RWPE2 (cell line): Measurements from ENCODE around the gene FRS3.

Experiments used
- ATAC-seq: fragments of 200-7000 bp; cut with Tn5 transposase; 3 replicates; pipeline ENCODE4 v1.9.1; 2021; ENCODE audit warnings: low read depth
- DNase-seq: peaks from one replicate; pipeline ENCODE4 v3.0.0-alpha.2; 2020; ENCODE audit warnings: low spot score
- H3K27ac ChIP-seq: fragments of 450-650 bp; 2 replicates; pipeline ENCODE4 v1.5.1; 2017; ENCODE audit warnings: mild to moderate bottlenecking; ENCODE audit not compliant: poor library complexity, severe bottlenecking
- H3K27me3 ChIP-seq: fragments of 250-450 bp; sonication (Bioruptor Pico); 2 replicates; pipeline ENCODE4 v1.5.1; 2021; ENCODE audit warnings: mild to moderate bottlenecking, moderate library complexity; ENCODE audit not compliant: insufficient read depth, poor library complexity, severe bottlenecking
- H3K36me3 ChIP-seq: fragments of 250-450 bp; sonication (Bioruptor Pico); 2 replicates; pipeline ENCODE4 v1.5.1; 2020; ENCODE audit warnings: low read depth, mild to moderate bottlenecking, moderate library complexity
- H3K4me1 ChIP-seq: fragments of 250-450 bp; sonication (Bioruptor Pico); 2 replicates; pipeline ENCODE4 v1.5.1; 2021; ENCODE audit warnings: mild to moderate bottlenecking, moderate library complexity; ENCODE audit not compliant: insufficient read depth, poor library complexity, severe bottlenecking
- H3K4me3 ChIP-seq: fragments of 250-450 bp; sonication (Bioruptor Pico); 2 replicates; pipeline ENCODE4 v1.5.1; 2021; ENCODE audit warnings: mild to moderate bottlenecking, moderate library complexity; ENCODE audit not compliant: severe bottlenecking
- H3K9me3 ChIP-seq: fragments of 250-450 bp; sonication (Bioruptor Pico); 2 replicates; pipeline ENCODE4 v1.5.1; 2021; ENCODE audit warnings: mild to moderate bottlenecking, moderate library complexity; ENCODE audit not compliant: severe bottlenecking
- CTCF ChIP-seq: fragments of 450-650 bp; IDR thresholded peaks from one replicate; pipeline ENCODE4 v1.5.1; 2017; ENCODE audit warnings: mild to moderate bottlenecking, moderate library complexity; ENCODE audit not compliant: poor library complexity, severe bottlenecking

FRS3 gene

GRCh38 chr6:41732149-41732548 is 47.6 kb downstream of the FRS3 start:
- H3K9me3 ChIP-seq: no peaks in the 10 kb centered on the region
- no peaks in the 10 kb centered on the region for H3K36me3 ChIP-seq
- peak overlapping the region; percentile 9 for H3K27ac ChIP-seq
- TF ChIP-seq CTCF: no peak
- H3K27me3 ChIP-seq: no peaks in the 10 kb centered on the region
- H3K4me1 ChIP-seq: peaks cover 21% of the 10 kb centered on the region
- DNase-seq: no peak
- H3K4me3 ChIP-seq: no peak overlapping the region
- ATAC-seq: no peak

GRCh38 chr6:41731561-41732086 is 48.1 kb downstream of the FRS3 start:
- no peaks in the 10 kb centered on the region for H3K36me3 ChIP-seq
- no peak for DNase-seq
- no peaks in the 10 kb centered on the region for H3K9me3 ChIP-seq
- H3K4me1 ChIP-seq: peaks cover 21% of the 10 kb centered on the region
- H3K27me3 ChIP-seq: no peaks in the 10 kb centered on the region
- H3K27ac ChIP-seq: peak overlapping the region; percentile 9
- no peak overlapping the region for H3K4me3 ChIP-seq
- no peak for TF ChIP-seq CTCF
- no peak for ATAC-seq

GRCh38 chr6:41730531-41731436 is 48.9 kb downstream of the FRS3 start:
- H3K4me3 ChIP-seq: no peak overlapping the region
- peaks cover 21% of the 10 kb centered on the region for H3K4me1 ChIP-seq
- TF ChIP-seq CTCF: no peak
- H3K36me3 ChIP-seq: no peaks in the 10 kb centered on the region
- DNase-seq: no peak
- H3K27me3 ChIP-seq: no peaks in the 10 kb centered on the region
- H3K27ac ChIP-seq: peak overlapping the region; percentile 9
- H3K9me3 ChIP-seq: no peaks in the 10 kb centered on the region
- no peak for ATAC-seq

GRCh38 chr6:41729624-41730023 is 50.1 kb downstream of the FRS3 start:
- no peaks in the 10 kb centered on the region for H3K9me3 ChIP-seq
- no peak overlapping the region for H3K27ac ChIP-seq
- H3K4me3 ChIP-seq: no peak overlapping the region
- no peak for ATAC-seq
- H3K4me1 ChIP-seq: peaks cover 21% of the 10 kb centered on the region
- no peak for TF ChIP-seq CTCF
- H3K36me3 ChIP-seq: no peaks in the 10 kb centered on the region
- no peak for DNase-seq
- no peaks in the 10 kb centered on the region for H3K27me3 ChIP-seq

- no peak overlapping the region for H3K4me3 ChIP-seq
- H3K36me3 ChIP-seq: no peaks in the 10 kb centered on the region
- ATAC-seq (no peak), DNase-seq (no peak)
- H3K27ac ChIP-seq: no peak overlapping the region
- H3K9me3 ChIP-seq: no peaks in the 10 kb centered on the region
- no peak for TF ChIP-seq CTCF
- no peaks in the 10 kb centered on the region for H3K27me3 ChIP-seq
- peaks cover 21% of the 10 kb centered on the region for H3K4me1 ChIP-seq
Measured at GRCh38 chr6:41728954-41729353, 50.7 kb downstream of the FRS3 start.
